H9 (cell line): Measurements from ENCODE around the gene CST3. TPM values are rescaled to one million over a fixed set of nuclear protein-coding genes. Genes with fewer than 3 reads are reported as not detected.

Experiments used
- DNase-seq: peaks from one replicate; pipeline ENCODE4 v3.0.0-alpha.2; 2017
- H2AFZ ChIP-seq: one replicate; pipeline ENCODE4 v1.6.1; 2013; ENCODE audit warnings: mild to moderate bottlenecking, low read length, control low read depth, moderate library complexity
- H2AK5ac ChIP-seq: 2 replicates; pipeline ENCODE4 v1.6.1; 2013; ENCODE audit warnings: low read length, control low read depth, mixed read lengths; ENCODE audit not compliant: insufficient read length
- H2BK120ac ChIP-seq: one replicate; pipeline ENCODE4 v1.6.1; 2013; ENCODE audit warnings: low read depth, mild to moderate bottlenecking, low read length, control low read depth, inconsistent platforms; ENCODE audit not compliant: poor library complexity, severe bottlenecking
- H2BK12ac ChIP-seq: 2 replicates; pipeline ENCODE4 v1.6.1; 2013; ENCODE audit warnings: low read length, control low read depth, mixed read lengths, low read depth; ENCODE audit not compliant: insufficient read length
- H2BK15ac ChIP-seq: 2 replicates; pipeline ENCODE4 v1.6.1; 2013; ENCODE audit warnings: low read depth, low read length, control low read depth
- H2BK20ac ChIP-seq: one replicate; pipeline ENCODE4 v1.6.1; 2013; ENCODE audit warnings: low read depth, mild to moderate bottlenecking, low read length, control low read depth, inconsistent platforms; ENCODE audit not compliant: poor library complexity, severe bottlenecking
- H2BK5ac ChIP-seq: 2 replicates; pipeline ENCODE4 v1.6.1; 2013; ENCODE audit warnings: low read length, control low read depth, mixed read lengths; ENCODE audit not compliant: insufficient read length
- H3K14ac ChIP-seq: 2 replicates; pipeline ENCODE4 v1.6.1; 2013; ENCODE audit warnings: low read length, control low read depth; ENCODE audit not compliant: insufficient read depth
- H3K18ac ChIP-seq: 2 replicates; pipeline ENCODE4 v1.6.1; 2013; ENCODE audit warnings: low read depth, mild to moderate bottlenecking, mixed read lengths, low read length, control low read depth; ENCODE audit not compliant: insufficient read length
- H3K23ac ChIP-seq: 2 replicates; pipeline ENCODE4 v1.6.1; 2013; ENCODE audit warnings: low read length, control low read depth, mixed read lengths, low read depth; ENCODE audit not compliant: insufficient read length
- H3K23me2 ChIP-seq: 2 replicates; pipeline ENCODE4 v1.6.1; 2013; ENCODE audit warnings: low read depth, mild to moderate bottlenecking, mixed read lengths, low read length, control low read depth; ENCODE audit not compliant: insufficient read length, poor library complexity, severe bottlenecking
- H3K27ac ChIP-seq: 2 replicates; pipeline ENCODE4 v1.5.1; 2013; ENCODE audit warnings: low read length, control low read depth, mixed read lengths, low read depth; ENCODE audit not compliant: insufficient read length
- H3K27me3 ChIP-seq: 2 replicates; pipeline ENCODE4 v1.6.1; 2013; ENCODE audit warnings: low read length, control low read depth, inconsistent platforms; ENCODE audit not compliant: insufficient read depth
- H3K4ac ChIP-seq: 2 replicates; pipeline ENCODE4 v1.6.1; 2013; ENCODE audit warnings: low read depth, mild to moderate bottlenecking, control low read depth, inconsistent platforms, low read length, moderate library complexity
- H3K4me1 ChIP-seq: 2 replicates; pipeline ENCODE4 v1.6.1; 2013; ENCODE audit warnings: low read length, control low read depth, inconsistent platforms; ENCODE audit not compliant: insufficient read depth
- H3K4me2 ChIP-seq: 2 replicates; pipeline ENCODE4 v1.6.1; 2013; ENCODE audit warnings: low read length, control low read depth, mixed read lengths; ENCODE audit not compliant: insufficient read length, insufficient read depth
- H3K56ac ChIP-seq: 2 replicates; pipeline ENCODE4 v1.6.1; 2013; ENCODE audit warnings: low read depth, mild to moderate bottlenecking, mixed read lengths, low read length, control low read depth; ENCODE audit not compliant: insufficient read length
- H3K79me1 ChIP-seq: 2 replicates; pipeline ENCODE4 v1.6.1; 2013; ENCODE audit warnings: low read depth, mild to moderate bottlenecking, moderate library complexity, low read length, control low read depth, inconsistent platforms; ENCODE audit not compliant: insufficient read depth, poor library complexity, severe bottlenecking
- H3K79me2 ChIP-seq: 2 replicates; pipeline ENCODE4 v1.6.1; 2013; ENCODE audit warnings: low read length, control low read depth, inconsistent platforms; ENCODE audit not compliant: insufficient read depth
- H3K9ac ChIP-seq: 2 replicates; pipeline ENCODE4 v1.6.1; 2013; ENCODE audit warnings: low read length, control low read depth, mixed read lengths; ENCODE audit not compliant: insufficient read length; ENCODE audit errors: extremely low read depth
- H3K9me3 ChIP-seq: one replicate; pipeline ENCODE4 v1.6.1; 2013; ENCODE audit warnings: low read depth, low read length, inconsistent platforms; ENCODE audit not compliant: control insufficient read depth
- H3T11ph ChIP-seq: one replicate; pipeline ENCODE4 v1.6.1; 2013; ENCODE audit warnings: mild to moderate bottlenecking, low read length, control low read depth, inconsistent platforms
- H4K20me1 ChIP-seq: one replicate; pipeline ENCODE4 v1.6.1; 2013; ENCODE audit not compliant: control insufficient read depth, insufficient read length, insufficient read depth
- H4K5ac ChIP-seq: 2 replicates; pipeline ENCODE4 v1.6.1; 2013; ENCODE audit warnings: low read depth, mild to moderate bottlenecking, mixed read lengths, low read length, control low read depth; ENCODE audit not compliant: insufficient read length
- H4K8ac ChIP-seq: replicated peaks from 2 replicates; pipeline ENCODE4 v1.6.1; 2013; ENCODE audit warnings: low read length, control low read depth, mixed read lengths, low read depth; ENCODE audit not compliant: insufficient read length
- H4K91ac ChIP-seq: 2 replicates; pipeline ENCODE4 v1.6.1; 2013; ENCODE audit warnings: low read depth, mild to moderate bottlenecking, moderate library complexity, mixed read lengths, low read length, control low read depth; ENCODE audit not compliant: insufficient read length
- H3K27ac Mint-ChIP-seq, 3 experiments: 2 replicates in 2 of 3; 3 replicates in 1 of 3; pipeline ENCODE4 v1.8.0; 2020 to 2021; ENCODE audit warnings: mixed read lengths in 3 of 3, mild to moderate bottlenecking in 1 of 3, moderate library complexity in 1 of 3
- H3K27me3 Mint-ChIP-seq: 2 replicates; pipeline ENCODE4 v1.8.0; 2021; ENCODE audit warnings: low read depth, mild to moderate bottlenecking, moderate library complexity, mixed read lengths
- H3K36me3 Mint-ChIP-seq, 3 experiments: 2 replicates in 2 of 3; 3 replicates in 1 of 3; pipeline ENCODE4 v1.8.0; 2020 to 2021; ENCODE audit warnings: low read depth in 3 of 3, mixed read lengths in 3 of 3; ENCODE audit not compliant: insufficient read depth in 1 of 3
- H3K4me1 Mint-ChIP-seq, 2 experiments: 2 replicates each; pipeline ENCODE4 v1.8.0; 2020; ENCODE audit warnings: mixed read lengths in 2 of 2
- H3K4me3 Mint-ChIP-seq, 2 experiments: 2 replicates in 1 of 2; 3 replicates in 1 of 2; pipeline ENCODE4 v1.8.0; 2020 to 2021; ENCODE audit warnings: mild to moderate bottlenecking in 2 of 2, mixed read lengths in 2 of 2, moderate library complexity in 1 of 2
- H3K9me3 Mint-ChIP-seq, 2 experiments: 2 replicates in 1 of 2; 3 replicates in 1 of 2; pipeline ENCODE4 v1.8.0; 2020; ENCODE audit warnings: mild to moderate bottlenecking in 2 of 2, mixed read lengths in 2 of 2, moderate library complexity in 1 of 2
- WGBS: extraction: QIAGEN DNeasy Blood & Tissue Kit; methylation state at CpG from one replicate; pipeline ENCODE4 v1.1.7; 2013; ENCODE audit warnings: missing lambda C conversion rate, low lambda C conversion rate, mixed read lengths; ENCODE audit not compliant: insufficient read length; ENCODE audit errors: extremely low coverage; 5-methylcytosine and 5-hydroxymethylcytosine counted together
- total RNA-seq: library from RNA; stranded (reverse); gene quantifications from 2 replicates; pipeline ENCODE4 v1.2.1, GENCODE V29; 2021
- TF ChIP-seq, protein P1 (sequence below): fragments of 200-600 bp; sonication (generic); conservative IDR thresholded peaks from 3 replicates; pipeline ENCODE4 v1.8.0; 2021; ENCODE audit warnings: antibody characterized with exemption, mild to moderate bottlenecking

CST3 gene
- total RNA-seq, 1 experiment from 2014 or later: 77.2 TPM

DNA sequence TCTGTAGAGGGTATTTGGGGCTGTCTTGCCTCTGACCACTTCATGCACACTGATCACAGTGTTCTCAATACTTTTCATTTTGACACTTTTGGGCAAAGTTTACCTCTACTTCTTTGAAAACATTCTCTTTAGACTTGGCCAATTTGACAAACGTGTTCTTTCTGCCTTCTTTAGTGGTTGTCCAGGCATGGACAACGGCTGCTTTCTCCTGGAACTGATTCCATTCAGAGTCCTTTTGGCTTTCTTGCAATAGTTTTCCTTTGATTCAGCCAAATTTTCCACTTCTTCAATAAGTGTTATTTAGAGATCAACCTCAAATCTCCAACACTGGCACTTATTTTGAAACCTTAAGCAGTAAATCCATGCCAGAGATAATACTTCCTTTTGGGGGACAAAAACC, 25.4 kb downstream of the CST3 start:
- no peak overlapping the region for H4K5ac ChIP-seq
- H2BK15ac ChIP-seq: no peak overlapping the region
- no CpG with 5 or more reads among the region's 2 CpGs for WGBS
- DNase-seq: no peak
- Mint-ChIP-seq H3K36me3 (no peaks in the 10 kb centered on the region; a peak in 3 of 7 replicates), H3K9me3 (no peaks in the 10 kb centered on the region), H3K27ac (no peak overlapping the region), H3K27me3 (peaks cover 15% of the 10 kb centered on the region), H3K4me1 (peaks cover 17 to 21% of the 10 kb centered on the region in 2 experiments), H3K4me3 (no peak overlapping the region)
- no peak overlapping the region for H3K14ac ChIP-seq
- H3K79me1 ChIP-seq: no peaks in the 10 kb centered on the region
- H4K91ac ChIP-seq: no peak overlapping the region
- TF ChIP-seq, protein P1, sequence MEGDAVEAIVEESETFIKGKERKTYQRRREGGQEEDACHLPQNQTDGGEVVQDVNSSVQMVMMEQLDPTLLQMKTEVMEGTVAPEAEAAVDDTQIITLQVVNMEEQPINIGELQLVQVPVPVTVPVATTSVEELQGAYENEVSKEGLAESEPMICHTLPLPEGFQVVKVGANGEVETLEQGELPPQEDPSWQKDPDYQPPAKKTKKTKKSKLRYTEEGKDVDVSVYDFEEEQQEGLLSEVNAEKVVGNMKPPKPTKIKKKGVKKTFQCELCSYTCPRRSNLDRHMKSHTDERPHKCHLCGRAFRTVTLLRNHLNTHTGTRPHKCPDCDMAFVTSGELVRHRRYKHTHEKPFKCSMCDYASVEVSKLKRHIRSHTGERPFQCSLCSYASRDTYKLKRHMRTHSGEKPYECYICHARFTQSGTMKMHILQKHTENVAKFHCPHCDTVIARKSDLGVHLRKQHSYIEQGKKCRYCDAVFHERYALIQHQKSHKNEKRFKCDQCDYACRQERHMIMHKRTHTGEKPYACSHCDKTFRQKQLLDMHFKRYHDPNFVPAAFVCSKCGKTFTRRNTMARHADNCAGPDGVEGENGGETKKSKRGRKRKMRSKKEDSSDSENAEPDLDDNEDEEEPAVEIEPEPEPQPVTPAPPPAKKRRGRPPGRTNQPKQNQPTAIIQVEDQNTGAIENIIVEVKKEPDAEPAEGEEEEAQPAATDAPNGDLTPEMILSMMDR: no peak
- H3K23me2 ChIP-seq: no peaks in the 10 kb centered on the region
- no peak overlapping the region for H2BK12ac ChIP-seq
- no peak overlapping the region for H3T11ph ChIP-seq
- no peaks in the 10 kb centered on the region for H3K27me3 ChIP-seq
- no peak overlapping the region for H4K8ac ChIP-seq
- no peak overlapping the region for H3K4ac ChIP-seq
- H4K20me1 ChIP-seq: no peaks in the 10 kb centered on the region
- no peak overlapping the region for H3K9ac ChIP-seq
- no peak overlapping the region for H3K56ac ChIP-seq
- no peak overlapping the region for H2BK120ac ChIP-seq
- peaks cover 4% of the 10 kb centered on the region for H3K4me1 ChIP-seq
- no peaks in the 10 kb centered on the region for H3K9me3 ChIP-seq
- no peak overlapping the region for H2BK20ac ChIP-seq
- no peak overlapping the region for H2AFZ ChIP-seq
- no peak overlapping the region for H3K4me2 ChIP-seq
- no peak overlapping the region for H3K18ac ChIP-seq
- H2AK5ac ChIP-seq: no peak overlapping the region
- no peaks in the 10 kb centered on the region for H3K79me2 ChIP-seq
- no peak overlapping the region for H3K23ac ChIP-seq
- H3K27ac ChIP-seq: no peak overlapping the region
- H2BK5ac ChIP-seq: no peak overlapping the region
